Natural killer cell treated with Interleukin-12 subunit alpha and Interleukin-12 subunit beta and Interleukin-15 and Interleukin-18, amount 100 ng/mL, for 72 hours (primary cell): Measurements from ENCODE around the gene ALDH3B1. TPM values are rescaled to one million over a fixed set of nuclear protein-coding genes. Genes with fewer than 3 reads are reported as not detected.
"Not testable (repeated sequence)": the region's sequence is repeated elsewhere in the genome, so short reads cannot be mapped to it uniquely, and the experiment has no call there.

ENCODE experiments used
- ATAC-seq, 2 donors: fragments of 150-1000 bp; cut with Tn5 transposase in 1 of 2; sonication (Bioruptor Pico), chemical (Tn5 transposase) in 1 of 2; 2 replicates each; pipeline ENCODE4 v1.10.0; 2021
- DNase-seq: peaks from one replicate; pipeline ENCODE4 v3.0.0; 2022; ENCODE audit warnings: low spot score
- H3K27ac Mint-ChIP-seq, 2 donors: 1 replicate in 1 of 2; 2 replicates in 1 of 2; pipeline ENCODE4 v1.8.0; 2022; ENCODE audit warnings: mixed read lengths in 2 of 2, mild to moderate bottlenecking in 1 of 2, moderate library complexity in 1 of 2
- H3K27me3 Mint-ChIP-seq, 2 donors: 1 replicate in 1 of 2; 2 replicates in 1 of 2; pipeline ENCODE4 v1.8.0; 2022; ENCODE audit warnings: mixed read lengths in 2 of 2
- H3K36me3 Mint-ChIP-seq: one replicate; pipeline ENCODE4 v1.8.0; 2022; ENCODE audit warnings: mixed read lengths
- H3K4me1 Mint-ChIP-seq, 2 donors: 1 replicate in 1 of 2; 2 replicates in 1 of 2; pipeline ENCODE4 v1.8.0; 2022; ENCODE audit warnings: low read depth in 2 of 2, mixed read lengths in 2 of 2, mild to moderate bottlenecking in 1 of 2
- H3K4me3 Mint-ChIP-seq: one replicate; pipeline ENCODE4 v1.8.0; 2022; ENCODE audit warnings: mixed read lengths
- H3K9me3 Mint-ChIP-seq: 2 replicates; pipeline ENCODE4 v1.8.0; 2022; ENCODE audit warnings: mixed read lengths
- total RNA-seq, 2 donors: library from RNA; stranded (reverse); gene quantifications; one replicate each; pipeline ENCODE4 v1.2.3, GENCODE V29; 2022

The ALDH3B1 gene
- total RNA-seq: under 1 TPM; 0.25 to 0.98 TPM

- Mint-ChIP-seq H3K36me3 (no peaks in the 10 kb centered on the region), H3K4me3 (peak within 1 kb of the TSS; percentile 11), H3K4me1 (peaks cover 11 to 21% of the 10 kb centered on the region in 2 donors), H3K9me3 (no peaks in the 10 kb centered on the region), H3K27ac (peak within 1 kb of the TSS; percentile 15 to 73), H3K27me3 (no peaks in the 10 kb centered on the region)
- DNase-seq (peak; percentile 71), ATAC-seq (peak; percentile 76 to 87)
These were observed at the start of gene ALDH3B1 for GRCh38 chr11:68010090-68011041. Gene ALDH3B1, plus strand, starts transcription at chr11:68010327. Its CDS starts 4,971 bp downstream, at chr11:68015298.

GRCh38 chr11:67963217-67963616 lies 46.9 kb upstream of the ALDH3B1 start:
- peaks cover 13 to 23% of the 10 kb centered on the region in 2 donors for H3K27me3 Mint-ChIP-seq
- not testable (repeated sequence) for H3K9me3 Mint-ChIP-seq, H3K36me3 Mint-ChIP-seq, H3K4me3 Mint-ChIP-seq, H3K4me1 Mint-ChIP-seq, DNase-seq, ATAC-seq, H3K27ac Mint-ChIP-seq

DNA sequence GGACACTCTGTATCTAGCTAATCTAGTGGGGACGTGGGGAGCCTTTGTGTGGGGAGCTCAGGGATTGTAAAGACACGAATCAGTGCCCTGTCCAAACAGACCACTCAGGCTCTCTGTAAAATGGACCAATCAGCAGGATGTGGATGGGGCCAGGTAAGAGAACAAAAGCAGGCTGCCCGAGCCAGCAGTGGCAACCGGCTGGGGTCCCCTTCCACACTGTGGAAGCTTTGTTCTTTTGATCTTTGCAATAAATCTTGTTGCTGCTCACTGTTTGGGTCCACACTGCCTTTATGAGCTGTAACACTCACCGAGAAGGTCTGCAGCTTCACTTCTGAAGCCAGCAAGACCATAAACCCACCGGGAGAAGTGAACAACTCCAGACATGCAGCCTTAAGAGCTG lies 46.2 kb upstream of the ALDH3B1 start:
- DNase-seq, H3K4me1 Mint-ChIP-seq, H3K36me3 Mint-ChIP-seq, H3K4me3 Mint-ChIP-seq, H3K27ac Mint-ChIP-seq, H3K9me3 Mint-ChIP-seq, ATAC-seq: not testable (repeated sequence)
- peaks cover 13 to 23% of the 10 kb centered on the region in 2 donors for H3K27me3 Mint-ChIP-seq

GRCh38 chr11:67964746-67965145 lies 45.4 kb upstream of the ALDH3B1 start:
- not testable (repeated sequence) for H3K36me3 Mint-ChIP-seq, H3K4me1 Mint-ChIP-seq, H3K9me3 Mint-ChIP-seq, DNase-seq, H3K4me3 Mint-ChIP-seq, ATAC-seq, H3K27ac Mint-ChIP-seq
- H3K27me3 Mint-ChIP-seq: peaks cover 10 to 18% of the 10 kb centered on the region in 2 donors

DNA sequence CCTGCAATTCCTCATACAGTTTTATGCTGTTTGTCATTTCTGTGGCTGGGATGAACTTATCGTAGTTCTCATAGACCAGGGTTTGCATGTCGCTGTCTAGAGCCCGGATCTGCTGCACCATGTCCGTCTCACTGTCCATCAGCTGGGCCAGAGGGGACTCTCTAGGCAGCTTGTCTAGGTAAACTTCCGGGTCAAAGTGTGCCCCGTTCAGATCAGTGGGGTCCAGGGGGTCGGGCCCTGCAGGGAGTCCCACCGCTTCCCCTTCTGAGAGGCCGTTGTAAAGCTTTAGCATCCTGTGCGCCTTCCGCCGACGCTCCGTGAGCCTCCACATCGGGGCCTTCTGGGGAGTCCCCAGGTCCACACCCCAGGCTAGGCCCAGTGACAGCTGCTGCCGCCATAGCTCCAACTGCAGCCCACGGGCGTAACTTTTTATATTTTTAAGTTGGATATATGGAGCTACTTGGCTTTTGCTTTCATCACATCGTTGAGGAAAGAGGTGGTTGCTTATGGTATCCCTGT lies 44.2 kb upstream of the ALDH3B1 start:
- not testable (repeated sequence) for DNase-seq, H3K4me1 Mint-ChIP-seq, ATAC-seq, H3K27ac Mint-ChIP-seq, H3K9me3 Mint-ChIP-seq, H3K4me3 Mint-ChIP-seq, H3K36me3 Mint-ChIP-seq
- peaks cover 10 to 11% of the 10 kb centered on the region in 2 donors for H3K27me3 Mint-ChIP-seq

GRCh38 chr11:67974746-67975145 lies 35.4 kb upstream of the ALDH3B1 start:
- H3K27ac Mint-ChIP-seq, H3K9me3 Mint-ChIP-seq, DNase-seq, ATAC-seq, H3K4me1 Mint-ChIP-seq, H3K36me3 Mint-ChIP-seq, H3K4me3 Mint-ChIP-seq: not testable (repeated sequence)
- H3K27me3 Mint-ChIP-seq: peaks cover 8 to 23% of the 10 kb centered on the region in 2 donors

- not testable (repeated sequence) for ATAC-seq, H3K27ac Mint-ChIP-seq, DNase-seq, H3K4me1 Mint-ChIP-seq, H3K36me3 Mint-ChIP-seq, H3K9me3 Mint-ChIP-seq, H3K4me3 Mint-ChIP-seq
- peaks cover 7 to 11% of the 10 kb centered on the region in 2 donors for H3K27me3 Mint-ChIP-seq
These were observed 31.2 kb upstream of the ALDH3B1 start for GRCh38 chr11:67978766-67979418.

GRCh38 chr11:67981226-67981625 lies 28.9 kb upstream of the ALDH3B1 start:
- not testable (repeated sequence) for H3K4me1 Mint-ChIP-seq, ATAC-seq, H3K27ac Mint-ChIP-seq, H3K9me3 Mint-ChIP-seq, H3K27me3 Mint-ChIP-seq, H3K4me3 Mint-ChIP-seq, H3K36me3 Mint-ChIP-seq, DNase-seq

DNA sequence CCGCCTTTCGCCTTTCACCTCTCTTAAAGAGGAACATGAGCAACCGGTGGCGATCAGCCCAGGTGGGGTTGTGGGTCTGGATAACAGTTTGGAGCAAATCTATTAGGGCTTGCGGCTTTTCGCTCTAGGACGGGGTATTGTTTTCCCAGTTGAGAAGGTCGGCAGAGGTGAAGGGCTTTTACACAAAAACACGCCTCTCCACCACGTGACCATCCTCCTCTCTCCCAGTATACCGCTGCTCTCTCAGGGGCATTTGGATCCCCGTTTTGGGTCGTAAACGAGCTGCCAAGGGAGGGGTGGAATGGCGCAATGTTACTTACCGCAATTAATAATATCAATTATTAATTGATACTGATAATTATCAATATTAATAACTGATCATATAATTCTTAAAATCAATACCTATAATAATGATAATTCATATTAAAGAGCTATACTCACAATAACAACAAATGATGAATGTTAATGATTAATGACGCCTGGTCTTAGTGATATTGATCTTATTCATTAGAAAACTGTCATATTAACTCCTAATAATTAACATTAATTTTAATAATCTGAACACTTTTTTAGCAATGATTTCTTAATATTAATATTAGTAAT lies 27.8 kb upstream of the ALDH3B1 start:
- H3K27me3 Mint-ChIP-seq, H3K9me3 Mint-ChIP-seq, H3K4me3 Mint-ChIP-seq, H3K27ac Mint-ChIP-seq, H3K4me1 Mint-ChIP-seq, H3K36me3 Mint-ChIP-seq, ATAC-seq, DNase-seq: not testable (repeated sequence)

DNA sequence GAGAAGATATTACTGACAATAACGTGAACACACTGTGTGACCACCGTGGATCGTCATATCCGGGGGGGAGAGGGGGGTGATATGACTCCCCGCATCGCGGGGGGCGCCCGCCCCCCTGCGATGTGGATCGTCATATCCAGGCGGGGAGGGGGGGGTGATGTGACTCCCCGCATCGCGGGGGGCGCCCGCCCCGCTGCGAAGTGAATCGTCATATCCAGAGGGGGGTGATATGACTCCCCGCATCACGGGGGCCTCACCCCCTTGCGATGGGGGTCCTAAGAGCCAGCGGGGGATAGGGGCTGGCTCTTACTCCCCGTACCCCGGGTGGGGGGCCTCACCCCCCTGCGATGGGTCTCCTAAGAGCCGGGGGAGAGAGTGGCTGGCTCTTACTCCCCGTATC lies 26.2 kb upstream of the ALDH3B1 start:
- H3K4me1 Mint-ChIP-seq: no peaks in the 10 kb centered on the region
- H3K27ac Mint-ChIP-seq: no peak overlapping the region
- H3K36me3 Mint-ChIP-seq: no peaks in the 10 kb centered on the region
- no peak for ATAC-seq
- peaks cover 0 to 7% of the 10 kb centered on the region in 2 donors for H3K27me3 Mint-ChIP-seq
- H3K4me3 Mint-ChIP-seq: no peak overlapping the region
- no peaks in the 10 kb centered on the region for H3K9me3 Mint-ChIP-seq
- DNase-seq: no peak

DNA sequence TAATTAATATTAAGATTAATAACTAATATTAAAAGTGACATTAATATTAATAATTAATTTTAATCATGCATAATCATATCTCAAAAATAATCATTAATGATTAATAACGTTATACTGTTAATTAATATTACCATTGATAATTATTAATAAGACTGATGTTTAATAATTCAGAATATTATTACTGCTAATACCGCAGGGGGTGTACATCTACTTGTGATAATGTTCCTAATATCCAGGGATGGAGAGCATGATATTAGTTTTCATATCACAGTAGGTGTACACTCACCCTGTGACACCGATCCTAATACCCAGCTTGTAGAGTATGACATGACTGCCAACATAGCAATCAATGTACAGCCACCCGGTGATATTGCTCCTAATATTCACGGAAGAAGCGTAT lies 24.8 kb upstream of the ALDH3B1 start:
- DNase-seq: not testable (repeated sequence)

GRCh38 chr11:67990546-67991346 lies 19.4 kb upstream of the ALDH3B1 start:
- not testable (repeated sequence) for H3K27me3 Mint-ChIP-seq, H3K27ac Mint-ChIP-seq, H3K4me3 Mint-ChIP-seq, H3K9me3 Mint-ChIP-seq, H3K4me1 Mint-ChIP-seq, DNase-seq, ATAC-seq, H3K36me3 Mint-ChIP-seq

More for the DNA sequence above, 24.8 kb upstream of the ALDH3B1 start:
- H3K4me3 Mint-ChIP-seq, H3K36me3 Mint-ChIP-seq, H3K27ac Mint-ChIP-seq, H3K9me3 Mint-ChIP-seq, H3K27me3 Mint-ChIP-seq, H3K4me1 Mint-ChIP-seq, ATAC-seq: not testable (repeated sequence)
